Measurements from ENCODE around the gene TGFA.

DNA sequence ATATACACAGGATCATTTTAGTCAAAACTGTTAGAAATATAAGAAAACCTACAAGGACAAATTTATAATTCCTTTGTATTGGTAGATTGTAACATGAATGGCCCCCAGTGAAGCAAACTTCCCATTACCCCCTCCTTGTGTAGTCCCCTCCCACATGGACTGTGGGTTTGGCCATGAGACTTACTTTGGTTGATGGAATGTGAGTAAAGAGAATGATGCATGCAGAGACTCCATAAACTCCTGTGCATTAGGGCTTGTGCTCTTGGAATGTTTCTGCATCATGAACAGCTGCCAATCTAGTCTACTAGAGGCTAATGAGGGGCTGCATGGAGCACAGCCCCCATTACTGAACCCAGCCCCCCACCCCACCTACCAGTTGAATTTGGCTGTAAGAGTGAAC, 8.3 kb upstream of the TGFA start:
- TF ChIP-seq, protein P1, sequence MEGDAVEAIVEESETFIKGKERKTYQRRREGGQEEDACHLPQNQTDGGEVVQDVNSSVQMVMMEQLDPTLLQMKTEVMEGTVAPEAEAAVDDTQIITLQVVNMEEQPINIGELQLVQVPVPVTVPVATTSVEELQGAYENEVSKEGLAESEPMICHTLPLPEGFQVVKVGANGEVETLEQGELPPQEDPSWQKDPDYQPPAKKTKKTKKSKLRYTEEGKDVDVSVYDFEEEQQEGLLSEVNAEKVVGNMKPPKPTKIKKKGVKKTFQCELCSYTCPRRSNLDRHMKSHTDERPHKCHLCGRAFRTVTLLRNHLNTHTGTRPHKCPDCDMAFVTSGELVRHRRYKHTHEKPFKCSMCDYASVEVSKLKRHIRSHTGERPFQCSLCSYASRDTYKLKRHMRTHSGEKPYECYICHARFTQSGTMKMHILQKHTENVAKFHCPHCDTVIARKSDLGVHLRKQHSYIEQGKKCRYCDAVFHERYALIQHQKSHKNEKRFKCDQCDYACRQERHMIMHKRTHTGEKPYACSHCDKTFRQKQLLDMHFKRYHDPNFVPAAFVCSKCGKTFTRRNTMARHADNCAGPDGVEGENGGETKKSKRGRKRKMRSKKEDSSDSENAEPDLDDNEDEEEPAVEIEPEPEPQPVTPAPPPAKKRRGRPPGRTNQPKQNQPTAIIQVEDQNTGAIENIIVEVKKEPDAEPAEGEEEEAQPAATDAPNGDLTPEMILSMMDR (IDR thresholded peaks at IDR 0.05; ENCODE audit: low read depth, low read length, poor library complexity, severe bottlenecking) = no peak
- TF ChIP-seq EZH2phosphoT487 (IDR thresholded peaks at IDR 0.05; ENCODE audit: borderline replicate concordance, low read length) = no peak
